Astrocyte (in vitro differentiated cells and primary cell): ENCODE measurements around the gene DDOST.
"Not testable (repeated sequence)": the region's sequence is repeated elsewhere in the genome, so short reads cannot be mapped to it uniquely, and the experiment has no call there.

Source experiments
- CTCF ChIP-seq: IDR thresholded peaks from 2 replicates; pipeline ENCODE4 v1.5.1; 2011; ENCODE audit warnings: low read depth, mild to moderate bottlenecking, inconsistent platforms, low read length, moderate library complexity; ENCODE audit not compliant: insufficient read depth
- EZH2 ChIP-seq: IDR thresholded peaks from 2 replicates; pipeline ENCODE4 v1.6.1; 2012; ENCODE audit warnings: mild to moderate bottlenecking, low read length, inconsistent platforms; ENCODE audit not compliant: insufficient read depth

- TF ChIP-seq EZH2, CTCF: not testable (repeated sequence)
Observed at GRCh38 chr1:20606801-20607570, 54.2 kb downstream of the DDOST start.
